Panc1 (cell line): ENCODE results near the gene CBX4. TPM values are rescaled to one million over a fixed set of nuclear protein-coding genes. Genes with fewer than 3 reads are reported as not detected.

Experiments used
- ATAC-seq: fragments of 200-7000 bp; cut with Tn5 transposase; 2 replicates; pipeline ENCODE4 v1.9.1; 2020; ENCODE audit warnings: mild to moderate bottlenecking, moderate library complexity
- BruUV-seq: library from RNA; stranded (reverse); fragments of 400-500 nt; replicated peaks from 2 replicates; lab custom pipeline; 2021; lab: Mats Ljungman, UMichigan
- CTCF ChIA-PET: fragments of 300-600 bp; sonication (Branson Sonifier 250); formaldehyde crosslinking; loops from one replicate; lab custom pipeline; 2022; ENCODE audit warnings: antibody characterized with exemption; lab: Charles Lee
- POLR2A ChIA-PET: fragments of 300-600 bp; sonication (Branson Sonifier 250); formaldehyde crosslinking; loops from one replicate; lab custom pipeline; 2022; ENCODE audit warnings: antibody characterized with exemption; lab: Charles Lee
- DNase-seq: peaks from one replicate; pipeline ENCODE4 v3.0.0-alpha.2; 2010; ENCODE audit warnings: low read depth, low spot score
- H3K27ac ChIP-seq: 2 replicates; pipeline ENCODE4 v1.5.1; 2011; ENCODE audit warnings: mild to moderate bottlenecking, low read length, inconsistent platforms
- H3K27me3 ChIP-seq: fragments of 200-500 bp; sonication (Bioruptor generic); 2 replicates; pipeline ENCODE4 v1.6.0; 2014; ENCODE audit warnings: low read length, inconsistent platforms; ENCODE audit not compliant: control insufficient read depth, insufficient read depth
- H3K36me3 ChIP-seq: fragments of 200-500 bp; sonication (Bioruptor generic); 2 replicates; pipeline ENCODE4 v1.5.1; 2014; ENCODE audit warnings: inconsistent platforms, mild to moderate bottlenecking, low read length, moderate library complexity; ENCODE audit not compliant: control insufficient read depth, insufficient read depth
- H3K4me1 ChIP-seq: 2 replicates; pipeline ENCODE4 v1.5.1; 2011; ENCODE audit warnings: inconsistent platforms, mild to moderate bottlenecking, low read length, moderate library complexity; ENCODE audit not compliant: control insufficient read depth, insufficient read depth
- H3K4me3 ChIP-seq, 2 experiments: 2 replicates each; pipeline ENCODE4 v1.5.1; 2011 to 2012; ENCODE audit warnings: low read depth in 2 of 2, low read length in 2 of 2, mild to moderate bottlenecking in 2 of 2, inconsistent platforms in 1 of 2, moderate library complexity in 1 of 2
- H3K9me3 ChIP-seq: fragments of 200-500 bp; sonication (Bioruptor generic); 2 replicates; pipeline ENCODE4 v1.5.1; 2014; ENCODE audit warnings: low read depth, mild to moderate bottlenecking, inconsistent platforms, low read length, moderate library complexity; ENCODE audit not compliant: control insufficient read depth, insufficient read depth
- CTCF ChIP-seq: fragments of 450-650 bp; IDR thresholded peaks from 2 replicates; pipeline ENCODE4 v1.5.1; 2017; ENCODE audit warnings: mild to moderate bottlenecking
- POLR2AphosphoS5 ChIP-seq: IDR thresholded peaks from 2 replicates; pipeline ENCODE4 v1.6.1; 2012; ENCODE audit warnings: mild to moderate bottlenecking, low read depth, low read length, moderate library complexity
- REST ChIP-seq, 2 experiments: IDR thresholded peaks; 2 replicates each; pipeline ENCODE4 v1.6.1; 2011 to 2012; ENCODE audit warnings: low read depth in 2 of 2, control low read depth in 1 of 2, low read length in 1 of 2, mild to moderate bottlenecking in 1 of 2, moderate library complexity in 1 of 2; ENCODE audit not compliant: insufficient read depth in 1 of 2
- SIN3A ChIP-seq: IDR thresholded peaks from 2 replicates; pipeline ENCODE4 v1.6.1; 2012; ENCODE audit warnings: low read depth, mild to moderate bottlenecking, low read length, moderate library complexity, borderline replicate concordance; ENCODE audit not compliant: insufficient read depth
- TCF7L2 ChIP-seq: IDR thresholded peaks from 2 replicates; pipeline ENCODE4 v1.6.1; 2011; ENCODE audit warnings: mild to moderate bottlenecking, low read depth, low read length, inconsistent platforms
- in situ Hi-C: cut with HindIII; loops from 2 replicates; pipeline ENCODE4 v1.10.0; 2016; ENCODE audit warnings: low sequenced_read_pairs, low pct_unique_long_range_greater_than_20kb
- intact Hi-C: fragments of 100-400 bp; cut with micrococcal nuclease; formaldehyde crosslinking; loops from one replicate; pipeline ENCODE4 v1.10.0; 2022; ENCODE audit not compliant: unreplicated experiment
- total RNA-seq: library from RNA; stranded (reverse); gene quantifications from one replicate; pipeline ENCODE4 v1.2.1, GENCODE V29; 2021; ENCODE audit not compliant: unreplicated experiment

The CBX4 gene
- total RNA-seq, 1 experiment from 2014 or later: 48.6 TPM

GRCh38 chr17:79831265-79832217, 7.7 kb downstream of the CBX4 start:
- H3K4me1 ChIP-seq: peaks cover 61% of the 10 kb centered on the region
- in situ Hi-C loops: no loop called here
- peak; percentile 62 for ATAC-seq
- intact Hi-C loops: loop anchor here (10.0 kb wide), 1 partner anchor 87 kb away; no protein-coding TSS in a partner anchor
- H3K4me3 ChIP-seq: peak overlapping the region; percentile 11 to 29; a peak in 2 of 4 replicates
- H3K9me3 ChIP-seq: no peaks in the 10 kb centered on the region
- no TSS peak for BruUV-seq
- H3K36me3 ChIP-seq: peaks cover 2% of the 10 kb centered on the region; the same call in 1 of the 2 replicates
- TF ChIP-seq REST (IDR thresholded peaks at IDR 0.05; ENCODE audit: insufficient read depth in 1 of 2, low read depth in 2 of 2, low read length in 1 of 2) (no peak), POLR2AphosphoS5 (peak; percentile 26), CTCF (no peak)
- ChIA-PET CTCF (interaction anchor here (3.6 kb wide), 1 partner anchor 20 kb away, joined by 21 read pairs; no protein-coding TSS in a partner anchor), POLR2A (interaction anchor here (0.6 to 1.2 kb wide), 2 partner anchors 19 to 555 kb away, joined by 3 read pairs; no protein-coding TSS in a partner anchor)
- no peak for DNase-seq
- no peaks in the 10 kb centered on the region for H3K27me3 ChIP-seq
- H3K27ac ChIP-seq: peak overlapping the region; percentile 94

GRCh38 chr17:79830763-79831264, 8.4 kb downstream of the CBX4 start:
- TF ChIP-seq CTCF (no peak), REST (IDR thresholded peaks at IDR 0.05; ENCODE audit: insufficient read depth in 1 of 2, low read depth in 2 of 2, low read length in 1 of 2) (no peak), POLR2AphosphoS5 (no peak), TCF7L2 (no peak), SIN3A (no peak)
- Histone ChIP-seq H3K4me1 (peaks cover 53% of the 10 kb centered on the region), H3K27me3 (no peaks in the 10 kb centered on the region), H3K36me3 (peaks cover 2% of the 10 kb centered on the region; the same call in 1 of the 2 replicates), H3K9me3 (no peaks in the 10 kb centered on the region), H3K4me3 (no peak overlapping the region), H3K27ac (peak overlapping the region; percentile 94)
- ChIA-PET POLR2A (interaction anchor here (1.2 kb wide), 1 partner anchor 18 kb away, joined by 3 read pairs; no protein-coding TSS in a partner anchor), CTCF (interaction anchor here (0.7 to 3.6 kb wide), 2 partner anchors 15 to 19 kb away, joined by 4 to 21 read pairs; no protein-coding TSS in a partner anchor)
- no peak for ATAC-seq
- no peak for DNase-seq
- BruUV-seq: no TSS peak
- intact Hi-C loops: loop anchor here (10.0 kb wide), 1 partner anchor 86 kb away; no protein-coding TSS in a partner anchor
- in situ Hi-C loops: no loop called here
